Measurements from ENCODE around the gene FBXO10. TPM values are rescaled to one million over a fixed set of nuclear protein-coding genes. Genes with fewer than 3 reads are reported as not detected.

The FBXO10 gene
- total and polyA plus RNA-seq, 10 of the 15 experiments (the other 5 are each of a cell fraction or from before 2014, with no cell fraction given): 1.6 to 17.2 (median 9.6) TPM

- peak; percentile 71 for TF ChIP-seq E2F4 (IDR thresholded peaks at IDR 0.05; ENCODE audit: low read depth, low read length)
- TF ChIP-seq STAT3 (IDR thresholded peaks at IDR 0.05; ENCODE audit: low read depth, low read length): no peak
- TF ChIP-seq ZNF217 (IDR thresholded peaks at IDR 0.05): no peak
- peak; percentile 50; the same call in 1 of the 2 replicates for TF ChIP-seq ZNF207 (IDR thresholded peaks at IDR 0.05; ENCODE audit: borderline replicate concordance)
- no peak for TF ChIP-seq TCF7 (IDR thresholded peaks at IDR 0.05; ENCODE audit: borderline replicate concordance)
- peak; percentile 73 for TF ChIP-seq GATAD2B (conservative IDR thresholded peaks at IDR 0.05; ENCODE audit: low read depth)
- peak; percentile 57; the same call in 1 of the 2 replicates for TF ChIP-seq NR2F1 (conservative IDR thresholded peaks at IDR 0.05)
- TF ChIP-seq BACH1 (IDR thresholded peaks at IDR 0.05; ENCODE audit: borderline replicate concordance): peak; percentile 49; the same call in 1 of the 2 replicates
- no peak for TF ChIP-seq ZSCAN29 (IDR thresholded peaks at IDR 0.05)
These were observed 16.1 kb upstream of the FBXO10 start, which contains the start of gene TOMM5 (continued) for GRCh38 chr9:37592108-37592951.

DNA sequence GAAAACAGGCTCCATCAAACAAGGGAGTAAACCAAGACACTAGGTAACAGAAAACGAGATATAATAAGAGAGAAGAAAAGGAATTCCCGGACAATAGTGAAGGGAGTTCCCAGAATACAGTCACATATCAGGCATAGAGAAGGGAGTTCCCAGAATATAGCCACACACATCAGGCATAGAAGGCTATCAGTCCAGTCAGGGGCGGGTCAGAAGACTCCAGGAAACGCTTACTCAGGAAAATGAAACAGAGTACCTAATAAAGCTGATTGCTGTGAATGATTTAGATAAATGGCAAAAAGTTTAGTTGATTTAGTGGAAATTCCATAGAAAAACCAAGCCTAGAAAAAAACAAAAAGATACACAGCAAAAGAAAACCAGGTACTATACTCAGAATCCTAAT is 11.3 kb upstream of the FBXO10 start:
- RAD21 ChIA-PET (ENCODE audit: unreplicated experiment): no interaction called here
- POLR2A ChIA-PET: interaction anchor here (1.0 to 6.7 kb wide), 2 partner anchors 11 to 15 kb away, joined by 3 to 54 read pairs; partner anchors contain the start of gene FBXO10
- DNase-seq (ENCODE audit: low read depth, low spot score) (no peak), ATAC-seq (no peak), FAIRE-seq (no peak)
- Histone ChIP-seq H4K20me1 (ENCODE audit: control insufficient read depth, insufficient read depth) (0 out of 2 replicates have a peak, but pooled peaks cover 8% of the 10 kb centered on the region), H3K9me3 (replicated peaks; ENCODE audit: control insufficient read depth, insufficient read depth, low read length) (no peaks in the 10 kb centered on the region), H3K4me3 (no peak overlapping the region), H3K4me1 (ENCODE audit: control insufficient read depth, insufficient read depth, low read length) (peaks cover 8% of the 10 kb centered on the region), H3K36me3 (ENCODE audit: control insufficient read depth in 2 of 2, insufficient read depth in 2 of 2, low read length in 1 of 2) (peaks cover 2 to 27% of the 10 kb centered on the region in 2 experiments), H3K4me2 (ENCODE audit: control insufficient read depth, insufficient read depth) (no peak overlapping the region), H2AFZ (ENCODE audit: control insufficient read depth, low read depth, low read length) (no peak overlapping the region), H3K27me3 (replicated peaks in 1 of 2; ENCODE audit: control insufficient read depth in 2 of 2, insufficient read depth in 2 of 2, low read length in 1 of 2) (no peaks in the 10 kb centered on the region), H3K9ac (ENCODE audit: control insufficient read depth, insufficient read depth, low read length) (no peak overlapping the region), H3K27ac (ENCODE audit: control insufficient read depth, insufficient read depth) (peak overlapping the region; percentile 32), H3K79me2 (ENCODE audit: control insufficient read depth, insufficient read depth, low read length) (peaks cover 64% of the 10 kb centered on the region)
- in situ Hi-C loops (cut with MboI) (no loop called here), intact Hi-C loops (cut with micrococcal nuclease; ENCODE audit: unreplicated experiment) (no loop called here)
- BruUV-seq (replicated peaks): no TSS peak
- SMC1A ChIA-PET (ENCODE audit: uncharacterized antibody, unreplicated experiment): interaction anchor here (6.1 kb wide), 1 partner anchor 10 kb away, joined by 60 read pairs; the partner anchor contains the start of gene FBXO10
- WGBS (ENCODE audit: insufficient coverage, insufficient replicate concordance, low lambda C conversion rate, missing lambda C conversion rate): 68% methylated on average over 4 of the region's 4 CpGs
- CTCF ChIA-PET: interaction anchor here (8.4 kb wide), 1 partner anchor 11 kb away, joined by 55 read pairs; the partner anchor contains the start of gene FBXO10
- TF ChIP-seq NR2C2 (IDR thresholded peaks at IDR 0.05; ENCODE audit: borderline replicate concordance, control insufficient read depth, insufficient read length, low read depth) (no peak), ZBTB40 (IDR thresholded peaks at IDR 0.05; ENCODE audit: borderline replicate concordance) (no peak), BACH1 (IDR thresholded peaks at IDR 0.05; ENCODE audit: borderline replicate concordance) (no peak), FOXM1 (IDR thresholded peaks at IDR 0.05; ENCODE audit: low read depth, low read length) (no peak), BRCA1 (IDR thresholded peaks at IDR 0.05; ENCODE audit: low read depth, low read length) (no peak), JUND (IDR thresholded peaks at IDR 0.05; ENCODE audit: low read depth, low read length) (no peak)
- TF ChIP-seq, protein P1, sequence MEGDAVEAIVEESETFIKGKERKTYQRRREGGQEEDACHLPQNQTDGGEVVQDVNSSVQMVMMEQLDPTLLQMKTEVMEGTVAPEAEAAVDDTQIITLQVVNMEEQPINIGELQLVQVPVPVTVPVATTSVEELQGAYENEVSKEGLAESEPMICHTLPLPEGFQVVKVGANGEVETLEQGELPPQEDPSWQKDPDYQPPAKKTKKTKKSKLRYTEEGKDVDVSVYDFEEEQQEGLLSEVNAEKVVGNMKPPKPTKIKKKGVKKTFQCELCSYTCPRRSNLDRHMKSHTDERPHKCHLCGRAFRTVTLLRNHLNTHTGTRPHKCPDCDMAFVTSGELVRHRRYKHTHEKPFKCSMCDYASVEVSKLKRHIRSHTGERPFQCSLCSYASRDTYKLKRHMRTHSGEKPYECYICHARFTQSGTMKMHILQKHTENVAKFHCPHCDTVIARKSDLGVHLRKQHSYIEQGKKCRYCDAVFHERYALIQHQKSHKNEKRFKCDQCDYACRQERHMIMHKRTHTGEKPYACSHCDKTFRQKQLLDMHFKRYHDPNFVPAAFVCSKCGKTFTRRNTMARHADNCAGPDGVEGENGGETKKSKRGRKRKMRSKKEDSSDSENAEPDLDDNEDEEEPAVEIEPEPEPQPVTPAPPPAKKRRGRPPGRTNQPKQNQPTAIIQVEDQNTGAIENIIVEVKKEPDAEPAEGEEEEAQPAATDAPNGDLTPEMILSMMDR (IDR thresholded peaks at IDR 0.05 in 2 of 3, conservative IDR thresholded peaks at IDR 0.05 in 1 of 3; ENCODE audit: control insufficient read depth in 2 of 3, extremely low read depth in 1 of 3, insufficient read depth in 1 of 3, low read depth in 3 of 3, low read length in 3 of 3): no peak
